CD14-positive monocyte (primary cell): Measurements from ENCODE around the gene ABCG2. TPM values are rescaled to one million over a fixed set of nuclear protein-coding genes. Genes with fewer than 3 reads are reported as not detected.

Experiments used
- DNase-seq, 3 donors: peaks; one replicate each; pipeline ENCODE4 v3.0.0-alpha.2; 2011 to 2022
- H2AFZ ChIP-seq: 2 replicates; pipeline ENCODE4 v1.6.0; 2012; ENCODE audit warnings: mild to moderate bottlenecking, low read depth, low read length, inconsistent platforms; ENCODE audit not compliant: insufficient read depth, poor library complexity, severe bottlenecking
- H3K27ac ChIP-seq, 2 donors: 1 replicate in 1 of 2; 2 replicates in 1 of 2; pipeline ENCODE4 v1.5.1; 2012 to 2013; ENCODE audit warnings: low read length in 2 of 2, control low read depth in 1 of 2, inconsistent platforms in 1 of 2, low read depth in 1 of 2, mild to moderate bottlenecking in 1 of 2
- H3K27me3 ChIP-seq, 2 donors: one replicate each; pipeline versions ENCODE4 v1.6.0 to v1.6.1; 2011 to 2013; ENCODE audit warnings: low read length in 2 of 2; ENCODE audit not compliant: control insufficient read depth in 2 of 2, insufficient read depth in 2 of 2
- H3K36me3 ChIP-seq, 2 donors: replicated peaks in 1 of 2; 1 replicate in 1 of 2; 2 replicates in 1 of 2; pipeline versions ENCODE4 v1.5.1 to v1.6.1; 2012 to 2013; ENCODE audit warnings: low read length in 2 of 2, control low read depth in 1 of 2, inconsistent platforms in 1 of 2, mild to moderate bottlenecking in 1 of 2; ENCODE audit not compliant: insufficient read depth in 2 of 2, control insufficient read depth in 1 of 2
- H3K4me1 ChIP-seq, 2 donors: 1 replicate in 1 of 2; 2 replicates in 1 of 2; pipeline versions ENCODE4 v1.5.1 to v1.6.1; 2012 to 2013; ENCODE audit warnings: low read length in 2 of 2, control low read depth in 1 of 2, inconsistent platforms in 1 of 2, mild to moderate bottlenecking in 1 of 2, moderate library complexity in 1 of 2; ENCODE audit not compliant: insufficient read depth in 2 of 2, control insufficient read depth in 1 of 2
- H3K4me2 ChIP-seq: replicated peaks from 2 replicates; pipeline ENCODE3; 2012; ENCODE audit warnings: low read length, moderate library complexity, mild to moderate bottlenecking; ENCODE audit not compliant: poor library complexity, severe bottlenecking; ENCODE audit errors: extremely low read depth
- H3K4me3 ChIP-seq, 3 experiments: fragments of 200-600 bp in 1 of 3; sonication (generic) in 1 of 3; replicated peaks in 1 of 3; 1 replicate in 2 of 3; 2 replicates in 1 of 3; pipeline ENCODE4 v1.5.1; 2011 to 2013; ENCODE audit warnings: low read length in 3 of 3, mild to moderate bottlenecking in 3 of 3, control low read depth in 2 of 3, low read depth in 2 of 3, inconsistent platforms in 1 of 3, moderate library complexity in 1 of 3
- H3K79me2 ChIP-seq: 2 replicates; pipeline ENCODE4 v1.6.0; 2012; ENCODE audit warnings: mild to moderate bottlenecking, control low read depth, inconsistent platforms, low read length, moderate library complexity; ENCODE audit not compliant: insufficient read depth
- H3K9ac ChIP-seq: 2 replicates; pipeline ENCODE4 v1.6.0; 2017; ENCODE audit warnings: low read length, mild to moderate bottlenecking; ENCODE audit not compliant: insufficient read depth, poor library complexity, severe bottlenecking
- H3K9me3 ChIP-seq, 2 donors: replicated peaks in 1 of 2; 1 replicate in 1 of 2; 2 replicates in 1 of 2; pipeline versions ENCODE4 v1.5.1 to v1.6.1; 2012 to 2013; ENCODE audit warnings: low read length in 2 of 2, control low read depth in 1 of 2; ENCODE audit not compliant: control insufficient read depth in 1 of 2, insufficient read depth in 1 of 2
- H4K20me1 ChIP-seq: 2 replicates; pipeline ENCODE4 v1.6.0; 2012; ENCODE audit warnings: mild to moderate bottlenecking, low read length, control low read depth, moderate library complexity; ENCODE audit not compliant: insufficient read depth
- H3K27ac Mint-ChIP-seq, 7 donors: one replicate each; pipeline ENCODE4 v1.8.0; 2020; ENCODE audit warnings: mild to moderate bottlenecking in 7 of 7, mixed read lengths in 7 of 7, moderate library complexity in 6 of 7, inconsistent platforms in 2 of 7
- H3K27me3 Mint-ChIP-seq, 3 donors: one replicate each; pipeline ENCODE4 v1.8.0; 2021 to 2022; ENCODE audit warnings: low read depth in 3 of 3, mild to moderate bottlenecking in 3 of 3, mixed read lengths in 3 of 3, moderate library complexity in 3 of 3, inconsistent platforms in 1 of 3
- H3K36me3 Mint-ChIP-seq, 2 donors: one replicate each; pipeline ENCODE4 v1.8.0; 2020; ENCODE audit warnings: mixed read lengths in 2 of 2, inconsistent platforms in 1 of 2, mild to moderate bottlenecking in 1 of 2
- H3K4me1 Mint-ChIP-seq: one replicate; pipeline ENCODE4 v1.8.0; 2020; ENCODE audit warnings: mild to moderate bottlenecking, mixed read lengths
- H3K4me3 Mint-ChIP-seq, 2 donors: one replicate each; pipeline ENCODE4 v1.8.0; 2020; ENCODE audit warnings: mild to moderate bottlenecking in 2 of 2, mixed read lengths in 2 of 2, moderate library complexity in 1 of 2
- H3K9me3 Mint-ChIP-seq, 7 donors: one replicate each; pipeline ENCODE4 v1.8.0; 2020 to 2022; ENCODE audit warnings: mixed read lengths in 7 of 7, mild to moderate bottlenecking in 6 of 7, moderate library complexity in 6 of 7, inconsistent platforms in 2 of 7
- WGBS: methylation state at CpG from one replicate; pipeline ENCODE4 v1.1.5; 2013; ENCODE audit warnings: missing lambda C conversion rate; ENCODE audit not compliant: insufficient coverage; 5-methylcytosine and 5-hydroxymethylcytosine counted together
- intact Hi-C, 2 donors: fragments of 100-400 bp; cut with micrococcal nuclease; formaldehyde crosslinking; loops; one replicate each; pipeline versions ENCODE4 v1.15.0 to v1.15.1; 2023
- polyA plus RNA-seq, 3 donors: library from polyadenylated mRNA; depleted of rRNA in 1 of 3; unstranded in 2 of 3; stranded (reverse) in 1 of 3; fragments of 300-500 nt in 2 of 3; fragments of >200 nt in 1 of 3; fragmentation: Illumina TruSeq in 2 of 3; gene quantifications; 1 replicate in 2 of 3; 2 replicates in 1 of 3; pipeline ENCODE4 v1.2.3, GENCODE V29; 2012 to 2021
- TF ChIP-seq, protein P1 (sequence below): fragments of 200-600 bp; IDR thresholded peaks from one replicate; pipeline ENCODE4 v1.8.0; 2022; ENCODE audit warnings: antibody characterized with exemption, mild to moderate bottlenecking

The ABCG2 gene
- polyA plus RNA-seq, 3 donors = not detected

DNA sequence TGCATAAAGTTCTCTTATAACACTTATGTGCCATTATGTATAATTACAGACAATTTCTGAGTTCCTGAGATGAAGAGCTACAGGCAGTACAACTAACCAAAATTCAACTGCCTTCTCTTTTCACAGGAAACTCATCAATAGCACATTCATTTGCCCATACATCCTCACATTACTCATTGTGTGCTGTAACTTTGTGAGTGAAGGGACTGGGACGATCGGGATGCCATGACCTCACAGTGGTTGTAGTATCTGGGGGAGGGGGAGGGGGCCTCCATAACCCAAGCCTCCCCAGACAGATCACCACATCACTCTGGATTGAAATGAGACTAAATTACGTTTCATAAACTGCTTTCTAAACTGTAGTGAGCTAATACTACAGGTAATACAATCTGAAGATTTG lies 60.7 kb downstream of the ABCG2 start:
- DNase-seq = no peak
- H3K4me2 ChIP-seq = no peak overlapping the region
- H3K27me3 Mint-ChIP-seq = peaks cover 0 to 4% (median 3%) of the 10 kb centered on the region in 3 donors
- no peaks in the 10 kb centered on the region for H3K36me3 ChIP-seq
- peaks cover 12% of the 10 kb centered on the region for H3K4me1 Mint-ChIP-seq
- H3K27me3 ChIP-seq = no peaks in the 10 kb centered on the region
- H3K4me1 ChIP-seq = peaks cover 4 to 8% of the 10 kb centered on the region in 2 donors
- H3K9ac ChIP-seq = no peak overlapping the region
- no peaks in the 10 kb centered on the region for H4K20me1 ChIP-seq
- no peaks in the 10 kb centered on the region for H3K9me3 ChIP-seq
- H3K4me3 Mint-ChIP-seq = no peak overlapping the region
- no peak overlapping the region for H2AFZ ChIP-seq
- TF ChIP-seq, protein P1, sequence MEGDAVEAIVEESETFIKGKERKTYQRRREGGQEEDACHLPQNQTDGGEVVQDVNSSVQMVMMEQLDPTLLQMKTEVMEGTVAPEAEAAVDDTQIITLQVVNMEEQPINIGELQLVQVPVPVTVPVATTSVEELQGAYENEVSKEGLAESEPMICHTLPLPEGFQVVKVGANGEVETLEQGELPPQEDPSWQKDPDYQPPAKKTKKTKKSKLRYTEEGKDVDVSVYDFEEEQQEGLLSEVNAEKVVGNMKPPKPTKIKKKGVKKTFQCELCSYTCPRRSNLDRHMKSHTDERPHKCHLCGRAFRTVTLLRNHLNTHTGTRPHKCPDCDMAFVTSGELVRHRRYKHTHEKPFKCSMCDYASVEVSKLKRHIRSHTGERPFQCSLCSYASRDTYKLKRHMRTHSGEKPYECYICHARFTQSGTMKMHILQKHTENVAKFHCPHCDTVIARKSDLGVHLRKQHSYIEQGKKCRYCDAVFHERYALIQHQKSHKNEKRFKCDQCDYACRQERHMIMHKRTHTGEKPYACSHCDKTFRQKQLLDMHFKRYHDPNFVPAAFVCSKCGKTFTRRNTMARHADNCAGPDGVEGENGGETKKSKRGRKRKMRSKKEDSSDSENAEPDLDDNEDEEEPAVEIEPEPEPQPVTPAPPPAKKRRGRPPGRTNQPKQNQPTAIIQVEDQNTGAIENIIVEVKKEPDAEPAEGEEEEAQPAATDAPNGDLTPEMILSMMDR = no peak
- intact Hi-C loops = no loop called here
- H3K4me3 ChIP-seq = no peak overlapping the region
- H3K27ac ChIP-seq = no peak overlapping the region
- no peak overlapping the region for H3K27ac Mint-ChIP-seq
- WGBS = no CpG with 5 or more reads among the region's 3 CpGs
- H3K9me3 Mint-ChIP-seq = peaks cover 0 to 3% (median 0%) of the 10 kb centered on the region in 7 donors
- no peaks in the 10 kb centered on the region for H3K36me3 Mint-ChIP-seq
- H3K79me2 ChIP-seq = no peaks in the 10 kb centered on the region

DNA sequence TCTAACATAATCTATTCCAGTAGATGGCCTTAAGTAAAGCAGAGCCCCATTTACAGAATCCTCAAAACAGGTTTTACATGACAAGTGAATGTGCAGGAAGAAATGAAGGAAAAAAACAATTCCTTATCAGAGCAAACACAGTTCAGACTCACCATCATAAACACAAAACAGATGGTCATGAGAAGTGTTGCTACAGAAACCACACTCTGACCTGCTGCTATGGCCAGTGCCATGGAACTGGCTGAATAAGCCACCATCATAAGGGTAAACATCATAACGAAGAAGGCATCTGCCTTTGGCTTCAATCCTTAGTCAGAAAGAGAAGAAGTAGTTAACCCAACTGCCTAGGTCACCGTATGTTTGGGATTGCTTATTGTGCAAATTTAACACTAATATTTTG lies 61.1 kb downstream of the ABCG2 start:
- no peak overlapping the region for H2AFZ ChIP-seq

More for the DNA sequence above, 61.1 kb downstream of the ABCG2 start:
- H3K4me3 ChIP-seq = no peak overlapping the region
- TF ChIP-seq, protein P1 = no peak
- no peaks in the 10 kb centered on the region for H3K36me3 ChIP-seq
- H3K79me2 ChIP-seq = no peaks in the 10 kb centered on the region
- Mint-ChIP-seq H3K27ac (no peak overlapping the region), H3K4me3 (no peak overlapping the region), H3K27me3 (peaks cover 0 to 4% (median 3%) of the 10 kb centered on the region in 3 donors), H3K4me1 (peaks cover 12% of the 10 kb centered on the region), H3K9me3 (peaks cover 0 to 3% (median 0%) of the 10 kb centered on the region in 7 donors), H3K36me3 (no peaks in the 10 kb centered on the region)
- no peaks in the 10 kb centered on the region for H4K20me1 ChIP-seq
- peaks cover 4 to 8% of the 10 kb centered on the region in 2 donors for H3K4me1 ChIP-seq
- H3K27me3 ChIP-seq = no peaks in the 10 kb centered on the region
- H3K27ac ChIP-seq = no peak overlapping the region
- H3K9ac ChIP-seq = no peak overlapping the region
- H3K4me2 ChIP-seq = no peak overlapping the region
- intact Hi-C loops = no loop called here
- no CpG with 5 or more reads among the region's 2 CpGs for WGBS
- DNase-seq = no peak
- no peaks in the 10 kb centered on the region for H3K9me3 ChIP-seq
